H1 (cell line): ENCODE results near the gene ASIC2. TPM values are rescaled to one million over a fixed set of nuclear protein-coding genes. Genes with fewer than 3 reads are reported as not detected.

ENCODE experiments used
- CTCF ChIA-PET: fragments of 300-600 bp; sonication (Branson Sonifier 250); formaldehyde crosslinking; loops from one replicate; lab custom pipeline; 2021; ENCODE audit not compliant: partially characterized antibody; lab: Charles Lee
- POLR2A ChIA-PET: fragments of 300-600 bp; sonication (Branson Sonifier 250); formaldehyde crosslinking; loops from one replicate; lab custom pipeline; 2021; ENCODE audit warnings: inconsistent platforms; ENCODE audit not compliant: partially characterized antibody; lab: Charles Lee
- DNase-seq, 2 experiments: peaks; one replicate each; pipeline versions ENCODE4 v3.0.0 to v3.0.0-alpha.2; 2010 to 2022; ENCODE audit warnings: low spot score in 2 of 2, low read depth in 1 of 2, mixed read lengths in 1 of 2
- FAIRE-seq: peaks from 2 replicates; lab custom pipeline; 2011; peaks lifted over from hg19 to GRCh38; lab: Jason Lieb, UNC
- H2AFZ ChIP-seq: 2 replicates; pipeline ENCODE4 v1.8.1; 2012; ENCODE audit warnings: low read length, inconsistent platforms
- H2AK5ac ChIP-seq: 2 replicates; pipeline ENCODE4 v1.6.1; 2013; ENCODE audit warnings: low read depth, low read length
- H2BK120ac ChIP-seq: replicated peaks from 2 replicates; pipeline ENCODE3; 2013; ENCODE audit warnings: low read depth, low read length, inconsistent platforms
- H2BK12ac ChIP-seq: 2 replicates; pipeline ENCODE4 v1.6.1; 2013; ENCODE audit warnings: low read depth, low read length
- H2BK15ac ChIP-seq: 2 replicates; pipeline ENCODE4 v1.6.1; 2013; ENCODE audit warnings: low read length
- H2BK20ac ChIP-seq: 2 replicates; pipeline ENCODE4 v1.6.1; 2013; ENCODE audit warnings: low read length
- H2BK5ac ChIP-seq: 2 replicates; pipeline ENCODE4 v1.6.1; 2013; ENCODE audit warnings: low read depth, low read length
- H3K14ac ChIP-seq: 2 replicates; pipeline ENCODE4 v1.6.1; 2013; ENCODE audit warnings: inconsistent platforms; ENCODE audit not compliant: insufficient read length
- H3K18ac ChIP-seq: 2 replicates; pipeline ENCODE4 v1.6.1; 2013; ENCODE audit warnings: low read length; ENCODE audit errors: extremely low read depth
- H3K23ac ChIP-seq: 2 replicates; pipeline ENCODE4 v1.6.1; 2013; ENCODE audit warnings: inconsistent platforms; ENCODE audit not compliant: insufficient read length
- H3K23me2 ChIP-seq: 2 replicates; pipeline ENCODE4 v1.6.1; 2013; ENCODE audit warnings: low read depth, low read length
- H3K27ac ChIP-seq: 2 replicates; pipeline ENCODE4 v1.6.1; 2011; ENCODE audit warnings: low read depth, low read length, inconsistent platforms
- H3K27me3 ChIP-seq, 4 experiments: replicated peaks in 1 of 4; 1 replicate in 1 of 4; 2 replicates in 3 of 4; pipeline versions ENCODE4 v1.6.1 to v1.8.1; 2011 to 2013; ENCODE audit warnings: low read length in 3 of 4, mild to moderate bottlenecking in 3 of 4, inconsistent platforms in 2 of 4, mixed read lengths in 2 of 4, moderate library complexity in 1 of 4; ENCODE audit not compliant: control insufficient read depth in 3 of 4, insufficient read depth in 3 of 4; ENCODE audit errors: extremely low read depth in 1 of 4
- H3K36me3 ChIP-seq, 4 experiments: 2 replicates each; pipeline versions ENCODE4 v1.6.1 to v1.8.1; 2011 to 2013; ENCODE audit warnings: mild to moderate bottlenecking in 4 of 4, low read length in 3 of 4, moderate library complexity in 2 of 4, control low read depth in 1 of 4, inconsistent platforms in 1 of 4; ENCODE audit not compliant: insufficient read depth in 4 of 4, control insufficient read depth in 2 of 4
- H3K4ac ChIP-seq: replicated peaks from 2 replicates; pipeline ENCODE3; 2013; ENCODE audit warnings: low read length, low read depth, mixed read lengths, inconsistent platforms; ENCODE audit not compliant: insufficient read length
- H3K4me1 ChIP-seq, 4 experiments: replicated peaks in 1 of 4; 1 replicate in 1 of 4; 2 replicates in 3 of 4; pipeline versions ENCODE4 v1.6.1 to v1.8.1; 2011 to 2013; ENCODE audit warnings: low read length in 3 of 4, inconsistent platforms in 2 of 4, mixed read lengths in 1 of 4; ENCODE audit not compliant: insufficient read depth in 4 of 4, control insufficient read depth in 3 of 4
- H3K4me2 ChIP-seq, 2 experiments: 2 replicates each; pipeline versions ENCODE4 v1.6.1 to v1.8.1; 2011 to 2013; ENCODE audit warnings: low read depth in 2 of 2, low read length in 2 of 2, control low read depth in 1 of 2, inconsistent platforms in 1 of 2, mild to moderate bottlenecking in 1 of 2; ENCODE audit not compliant: insufficient read depth in 1 of 2
- H3K4me3 ChIP-seq, 4 experiments: fragments of 200-600, 300-600 bp in 1 of 4; sonication (generic), shearing (Covaris generic), sonication (Bioruptor Twin) in 1 of 4; 2 replicates each; pipeline versions ENCODE4 v1.5.1 to v1.8.1; 2011 to 2016; ENCODE audit warnings: low read length in 4 of 4, low read depth in 3 of 4, control low read depth in 2 of 4, inconsistent platforms in 2 of 4, mild to moderate bottlenecking in 2 of 4, mixed read lengths in 1 of 4, moderate library complexity in 1 of 4; ENCODE audit not compliant: insufficient read depth in 2 of 4; ENCODE audit errors: extremely low read depth in 1 of 4
- H3K56ac ChIP-seq: replicated peaks from 2 replicates; pipeline ENCODE3; 2013; ENCODE audit warnings: low read depth, mild to moderate bottlenecking, mixed read lengths, low read length, inconsistent platforms; ENCODE audit not compliant: insufficient read length
- H3K79me1 ChIP-seq: 2 replicates; pipeline ENCODE4 v1.6.1; 2013; ENCODE audit warnings: low read depth, low read length, control low read depth
- H3K79me2 ChIP-seq, 2 experiments: 2 replicates each; pipeline versions ENCODE4 v1.6.1 to v1.8.1; 2012 to 2013; ENCODE audit warnings: low read length in 2 of 2, mild to moderate bottlenecking in 2 of 2, inconsistent platforms in 1 of 2; ENCODE audit not compliant: insufficient read depth in 2 of 2, control insufficient read depth in 1 of 2
- H3K9ac ChIP-seq, 4 experiments: replicated peaks in 1 of 4; 1 replicate in 1 of 4; 2 replicates in 3 of 4; pipeline versions ENCODE4 v1.6.1 to v1.8.1; 2011 to 2013; ENCODE audit warnings: low read depth in 3 of 4, low read length in 3 of 4, control low read depth in 2 of 4, mild to moderate bottlenecking in 2 of 4, moderate library complexity in 2 of 4, inconsistent platforms in 1 of 4; ENCODE audit errors: extremely low read depth in 1 of 4
- H3K9me3 ChIP-seq, 2 experiments: 2 replicates each; pipeline versions ENCODE4 v1.6.1 to v1.8.1; 2012 to 2013; ENCODE audit warnings: mild to moderate bottlenecking in 2 of 2, moderate library complexity in 2 of 2, control low read depth in 1 of 2, inconsistent platforms in 1 of 2, low read depth in 1 of 2, low read length in 1 of 2, mixed read lengths in 1 of 2; ENCODE audit not compliant: insufficient read depth in 2 of 2
- H4K20me1 ChIP-seq, 2 experiments: replicated peaks in 1 of 2; 2 replicates each; pipeline versions ENCODE3 to v1.8.1; 2011 to 2013; ENCODE audit warnings: inconsistent platforms in 2 of 2, low read length in 2 of 2, mild to moderate bottlenecking in 1 of 2; ENCODE audit not compliant: insufficient read depth in 2 of 2, control insufficient read depth in 1 of 2
- H4K5ac ChIP-seq: 2 replicates; pipeline ENCODE4 v1.6.1; 2013; ENCODE audit warnings: low read length, low read depth, mixed read lengths, inconsistent platforms; ENCODE audit not compliant: insufficient read length
- H4K8ac ChIP-seq: 2 replicates; pipeline ENCODE4 v1.8.0; 2013; ENCODE audit warnings: mild to moderate bottlenecking, moderate library complexity, low read length, inconsistent platforms; ENCODE audit not compliant: insufficient read depth; ENCODE audit errors: extremely low read depth
- H4K91ac ChIP-seq: replicated peaks from 2 replicates; pipeline ENCODE3; 2013; ENCODE audit warnings: low read length, mixed read lengths, inconsistent platforms; ENCODE audit not compliant: insufficient read length
- ATF3 ChIP-seq: IDR thresholded peaks from 2 replicates; pipeline ENCODE4 v1.6.1; 2011; ENCODE audit warnings: low read depth, mild to moderate bottlenecking, low read length; ENCODE audit not compliant: insufficient read depth
- HDAC2 ChIP-seq, 2 experiments: fragments of 300-600 bp in 1 of 2; sonication (generic) in 1 of 2; IDR thresholded peaks; 2 replicates each; pipeline ENCODE4 v1.6.1; 2011 to 2012; ENCODE audit warnings: low read depth in 2 of 2, low read length in 2 of 2, mild to moderate bottlenecking in 2 of 2, moderate library complexity in 2 of 2, borderline replicate concordance in 1 of 2, inconsistent platforms in 1 of 2
- JUN ChIP-seq: IDR thresholded peaks from 2 replicates; pipeline ENCODE4 v1.6.1; 2011; ENCODE audit warnings: low read depth, mild to moderate bottlenecking, improper control_type of control experiment, low read length
- KDM1A ChIP-seq: fragments of 200-600, 300-600 bp; sonication (generic); IDR thresholded peaks from 2 replicates; pipeline ENCODE4 v1.7.1; 2016; ENCODE audit warnings: mild to moderate bottlenecking, low read length, borderline replicate concordance
- KDM5A ChIP-seq: fragments of 200-600 bp; IDR thresholded peaks from 2 replicates; pipeline ENCODE4 v1.7.1; 2012; ENCODE audit warnings: mild to moderate bottlenecking, low read length, inconsistent platforms, mixed read lengths
- NRF1 ChIP-seq: IDR thresholded peaks from 2 replicates; pipeline ENCODE4 v1.6.1; 2011; ENCODE audit warnings: mild to moderate bottlenecking, low read depth, low read length, improper control_type of control experiment
- SP2 ChIP-seq: IDR thresholded peaks from 2 replicates; pipeline ENCODE4 v1.6.1; 2012; ENCODE audit warnings: mild to moderate bottlenecking, low read length, inconsistent platforms
- WGBS, 2 experiments: shearing (Covaris generic) in 1 of 2; methylation state at CpG; one replicate each; pipeline versions ENCODE4 v1.1.6 to v1.1.7; 2013 to 2015; ENCODE audit warnings: low lambda C conversion rate in 2 of 2, mixed read lengths in 2 of 2, inconsistent platforms in 1 of 2, low coverage in 1 of 2, missing lambda C conversion rate in 1 of 2; ENCODE audit not compliant: insufficient replicate concordance in 2 of 2, insufficient coverage in 1 of 2, insufficient read length in 1 of 2; ENCODE audit errors: extremely low coverage in 1 of 2, missing lambda C conversion rate in 1 of 2; 5-methylcytosine and 5-hydroxymethylcytosine counted together
- polyA plus RNA-seq, 7 experiments: library from polyadenylated mRNA; depleted of rRNA in 3 of 7; stranded (reverse) in 5 of 7; unstranded in 2 of 7; fragments of >200 nt in 5 of 7; fragments of 200-250 nt in 2 of 7; gene quantifications; 1 replicate in 5 of 7; 2 replicates in 1 of 7; 4 replicates in 1 of 7; pipeline versions ENCODE4 v1.2.1 to v1.2.3, GENCODE V29; 2011 to 2013; ENCODE audit warnings: missing spikeins in 2 of 7, mixed read lengths in 2 of 7
- total RNA-seq: library from RNA; stranded (reverse); fragmentation: NEBNext Ultra II Directional; extraction: Animal tissue kit (Norgen Biotek cat#: 25700); gene quantifications from 2 replicates; pipeline ENCODE4 v1.2.1, GENCODE V29; 2021

The ASIC2 gene
- total and polyA plus RNA-seq, 2 of the 8 experiments (the other 6 are each of a cell fraction or from before 2014, with no cell fraction given) = 0.86 to 1.2 TPM

DNA sequence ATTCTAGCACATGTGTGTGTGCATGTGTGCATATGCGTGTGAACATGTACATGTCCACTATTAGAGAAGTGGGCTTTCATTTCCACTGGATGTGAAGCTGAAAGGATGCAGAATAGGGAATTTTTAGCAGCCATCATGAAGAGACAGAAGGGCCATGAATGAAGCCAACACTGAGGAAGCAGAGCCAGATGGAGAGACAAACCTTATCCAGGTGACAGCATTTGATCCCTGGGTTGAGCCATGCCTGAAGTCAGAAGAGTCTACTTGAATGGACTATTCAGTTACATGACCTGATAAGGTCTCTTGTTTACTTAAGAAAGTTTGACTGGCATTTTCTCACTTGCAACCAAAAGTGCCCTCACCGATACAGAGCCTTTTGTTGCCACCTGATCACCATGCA, 88.4 kb downstream of the ASIC2 start:
- Histone ChIP-seq H3K36me3 (no peaks in the 10 kb centered on the region), H3K23ac (no peak overlapping the region), H3K9me3 (no peaks in the 10 kb centered on the region), H2BK20ac (no peak overlapping the region), H4K5ac (no peak overlapping the region), H3K23me2 (no peaks in the 10 kb centered on the region), H2BK15ac (no peak overlapping the region), H2BK120ac (no peak overlapping the region), H3K27me3 (peaks cover 0 to 5% (median 3%) of the 10 kb centered on the region in 4 experiments; a peak in 4 of 7 replicates), H3K4me3 (no peak overlapping the region), H3K79me2 (no peaks in the 10 kb centered on the region), H3K9ac (no peak overlapping the region), H4K20me1 (no peaks in the 10 kb centered on the region), H3K4ac (no peak overlapping the region), H2AFZ (no peak overlapping the region), H4K8ac (no peak overlapping the region), H4K91ac (no peak overlapping the region), H3K4me1 (no peaks in the 10 kb centered on the region), H3K79me1 (no peaks in the 10 kb centered on the region), H2BK5ac (no peak overlapping the region), H3K4me2 (no peak overlapping the region), H2BK12ac (no peak overlapping the region), H3K18ac (no peak overlapping the region), H2AK5ac (no peak overlapping the region), H3K56ac (no peak overlapping the region), H3K27ac (no peak overlapping the region), H3K14ac (no peak overlapping the region)
- ChIA-PET POLR2A (no interaction called here), CTCF (no interaction called here)
- no peak for DNase-seq
- FAIRE-seq = no peak
- 78% methylated on average over 2 of the region's 2 CpGs; no CpG with 5 or more reads in 1 of the 2 experiments for WGBS, 2 experiments
- TF ChIP-seq KDM5A (no peak), HDAC2 (IDR thresholded peaks at IDR 0.05; ENCODE audit: borderline replicate concordance in 1 of 2, low read depth in 2 of 2, low read length in 2 of 2) (no peak), JUN (no peak), SP2 (no peak), NRF1 (no peak), KDM1A (no peak), ATF3 (no peak)
